Measurements from ENCODE around the gene CFLAR. TPM values are rescaled to one million over a fixed set of nuclear protein-coding genes. Genes with fewer than 3 reads are reported as not detected.

The CFLAR gene
- total and polyA plus RNA-seq, 4 donors, result 24.4 to 169 (median 45.5) TPM

DNA sequence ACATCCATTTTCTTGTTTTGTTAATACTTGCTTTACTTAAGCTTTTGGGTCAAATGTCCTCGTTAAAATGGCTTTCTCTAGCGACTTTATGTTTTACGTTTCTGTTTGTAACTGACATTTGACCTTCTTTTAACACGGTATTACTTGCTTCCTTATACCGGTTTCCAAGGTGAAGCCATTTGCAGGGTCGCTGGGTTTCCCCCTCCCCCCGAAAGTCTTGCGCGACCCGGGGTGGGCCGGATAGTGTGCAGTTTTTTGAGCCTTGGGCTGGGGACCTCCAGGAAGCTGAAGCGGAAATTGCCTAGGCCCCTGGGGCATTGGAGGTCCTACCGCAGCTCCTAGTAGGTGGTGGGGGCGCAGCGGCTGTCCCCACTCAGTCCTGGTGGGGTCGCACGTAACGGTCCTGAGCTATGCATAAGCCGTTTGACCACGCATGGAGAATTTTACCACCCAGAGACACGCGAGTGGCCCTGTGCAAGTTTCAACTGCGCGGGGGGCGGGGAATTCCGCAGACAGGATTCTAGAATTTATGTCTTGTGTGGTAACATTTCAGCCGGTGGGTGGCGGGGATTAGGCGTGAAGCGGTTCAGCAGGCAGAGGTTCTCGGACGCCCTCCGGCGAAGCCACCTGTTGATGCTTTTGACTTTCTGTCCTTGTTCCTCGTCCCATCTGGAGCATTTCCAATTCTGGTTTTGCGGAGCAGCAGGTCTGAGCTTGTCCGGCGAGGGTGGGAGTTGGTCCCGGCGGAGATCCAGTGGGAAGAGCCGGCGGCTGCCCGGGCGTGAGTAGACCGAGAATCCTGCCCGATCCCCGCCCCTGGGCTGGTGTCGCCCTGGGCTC lies 2.4 kb downstream of the CFLAR start:
- Histone ChIP-seq H3K9me3 (ENCODE audit: control insufficient read depth in 4 of 4, low read length in 3 of 4) (no peaks in the 10 kb centered on the region), H3K4me3 (ENCODE audit: low read depth in 1 of 3, low read length in 3 of 3) (peak overlapping the region; percentile 60 to 96 (median 82)), H3K27me3 (ENCODE audit: control insufficient read depth in 4 of 4, insufficient read depth in 4 of 4, low read length in 3 of 4) (no peaks in the 10 kb centered on the region), H3K27ac (ENCODE audit: low read depth in 1 of 2, low read length in 2 of 2) (peak overlapping the region; percentile 98 to 99), H3K9ac (ENCODE audit: low read depth in 1 of 2, low read length in 2 of 2) (peak overlapping the region; percentile 84 to 93), H3K36me3 (ENCODE audit: control insufficient read depth in 4 of 4, insufficient read depth in 3 of 4, low read depth in 1 of 4, low read length in 3 of 4) (peaks cover 0 to 3% (median 0%) of the 10 kb centered on the region in 4 donors), H3K4me1 (ENCODE audit: control insufficient read depth in 4 of 4, insufficient read depth in 4 of 4, low read length in 3 of 4) (peaks cover 8 to 50% (median 35%) of the 10 kb centered on the region in 4 donors)
- TF ChIP-seq JUND (IDR thresholded peaks at IDR 0.05) (no peak), FOXA1 (IDR thresholded peaks at IDR 0.05) (no peak), GABPA (IDR thresholded peaks at IDR 0.05 in 1 of 2, conservative IDR thresholded peaks at IDR 0.05 in 1 of 2) (no peak), YY1 (IDR thresholded peaks at IDR 0.05) (no peak), RXRA (IDR thresholded peaks at IDR 0.05) (peak; percentile 26 to 47), ATF3 (IDR thresholded peaks at IDR 0.05) (no peak), RAD21 (IDR thresholded peaks at IDR 0.05) (peak; percentile 65 to 71), HNF4A (conservative IDR thresholded peaks at IDR 0.05) (no peak), HNF4G (IDR thresholded peaks at IDR 0.05) (no peak), NR2F2 (IDR thresholded peaks at IDR 0.05) (peak; percentile 18), SP1 (IDR thresholded peaks at IDR 0.05) (peak; percentile 48), TAF1 (conservative IDR thresholded peaks at IDR 0.05) (peak; percentile 80), FOXA2 (IDR thresholded peaks at IDR 0.05) (no peak), EGR1 (IDR thresholded peaks at IDR 0.05; ENCODE audit: low read depth in 2 of 2) (no peak)
- TF ChIP-seq, protein P1, sequence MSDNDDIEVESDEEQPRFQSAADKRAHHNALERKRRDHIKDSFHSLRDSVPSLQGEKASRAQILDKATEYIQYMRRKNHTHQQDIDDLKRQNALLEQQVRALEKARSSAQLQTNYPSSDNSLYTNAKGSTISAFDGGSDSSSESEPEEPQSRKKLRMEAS (IDR thresholded peaks at IDR 0.05), result peak; percentile 55
- TF ChIP-seq, protein P2, sequence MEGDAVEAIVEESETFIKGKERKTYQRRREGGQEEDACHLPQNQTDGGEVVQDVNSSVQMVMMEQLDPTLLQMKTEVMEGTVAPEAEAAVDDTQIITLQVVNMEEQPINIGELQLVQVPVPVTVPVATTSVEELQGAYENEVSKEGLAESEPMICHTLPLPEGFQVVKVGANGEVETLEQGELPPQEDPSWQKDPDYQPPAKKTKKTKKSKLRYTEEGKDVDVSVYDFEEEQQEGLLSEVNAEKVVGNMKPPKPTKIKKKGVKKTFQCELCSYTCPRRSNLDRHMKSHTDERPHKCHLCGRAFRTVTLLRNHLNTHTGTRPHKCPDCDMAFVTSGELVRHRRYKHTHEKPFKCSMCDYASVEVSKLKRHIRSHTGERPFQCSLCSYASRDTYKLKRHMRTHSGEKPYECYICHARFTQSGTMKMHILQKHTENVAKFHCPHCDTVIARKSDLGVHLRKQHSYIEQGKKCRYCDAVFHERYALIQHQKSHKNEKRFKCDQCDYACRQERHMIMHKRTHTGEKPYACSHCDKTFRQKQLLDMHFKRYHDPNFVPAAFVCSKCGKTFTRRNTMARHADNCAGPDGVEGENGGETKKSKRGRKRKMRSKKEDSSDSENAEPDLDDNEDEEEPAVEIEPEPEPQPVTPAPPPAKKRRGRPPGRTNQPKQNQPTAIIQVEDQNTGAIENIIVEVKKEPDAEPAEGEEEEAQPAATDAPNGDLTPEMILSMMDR (IDR thresholded peaks at IDR 0.05; ENCODE audit: low read depth, low read length, missing input control), result peak; percentile 32
- TF ChIP-seq, protein P3, sequence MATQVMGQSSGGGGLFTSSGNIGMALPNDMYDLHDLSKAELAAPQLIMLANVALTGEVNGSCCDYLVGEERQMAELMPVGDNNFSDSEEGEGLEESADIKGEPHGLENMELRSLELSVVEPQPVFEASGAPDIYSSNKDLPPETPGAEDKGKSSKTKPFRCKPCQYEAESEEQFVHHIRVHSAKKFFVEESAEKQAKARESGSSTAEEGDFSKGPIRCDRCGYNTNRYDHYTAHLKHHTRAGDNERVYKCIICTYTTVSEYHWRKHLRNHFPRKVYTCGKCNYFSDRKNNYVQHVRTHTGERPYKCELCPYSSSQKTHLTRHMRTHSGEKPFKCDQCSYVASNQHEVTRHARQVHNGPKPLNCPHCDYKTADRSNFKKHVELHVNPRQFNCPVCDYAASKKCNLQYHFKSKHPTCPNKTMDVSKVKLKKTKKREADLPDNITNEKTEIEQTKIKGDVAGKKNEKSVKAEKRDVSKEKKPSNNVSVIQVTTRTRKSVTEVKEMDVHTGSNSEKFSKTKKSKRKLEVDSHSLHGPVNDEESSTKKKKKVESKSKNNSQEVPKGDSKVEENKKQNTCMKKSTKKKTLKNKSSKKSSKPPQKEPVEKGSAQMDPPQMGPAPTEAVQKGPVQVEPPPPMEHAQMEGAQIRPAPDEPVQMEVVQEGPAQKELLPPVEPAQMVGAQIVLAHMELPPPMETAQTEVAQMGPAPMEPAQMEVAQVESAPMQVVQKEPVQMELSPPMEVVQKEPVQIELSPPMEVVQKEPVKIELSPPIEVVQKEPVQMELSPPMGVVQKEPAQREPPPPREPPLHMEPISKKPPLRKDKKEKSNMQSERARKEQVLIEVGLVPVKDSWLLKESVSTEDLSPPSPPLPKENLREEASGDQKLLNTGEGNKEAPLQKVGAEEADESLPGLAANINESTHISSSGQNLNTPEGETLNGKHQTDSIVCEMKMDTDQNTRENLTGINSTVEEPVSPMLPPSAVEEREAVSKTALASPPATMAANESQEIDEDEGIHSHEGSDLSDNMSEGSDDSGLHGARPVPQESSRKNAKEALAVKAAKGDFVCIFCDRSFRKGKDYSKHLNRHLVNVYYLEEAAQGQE (IDR thresholded peaks at IDR 0.05), result peak; percentile 48
- TF ChIP-seq, protein P4, sequence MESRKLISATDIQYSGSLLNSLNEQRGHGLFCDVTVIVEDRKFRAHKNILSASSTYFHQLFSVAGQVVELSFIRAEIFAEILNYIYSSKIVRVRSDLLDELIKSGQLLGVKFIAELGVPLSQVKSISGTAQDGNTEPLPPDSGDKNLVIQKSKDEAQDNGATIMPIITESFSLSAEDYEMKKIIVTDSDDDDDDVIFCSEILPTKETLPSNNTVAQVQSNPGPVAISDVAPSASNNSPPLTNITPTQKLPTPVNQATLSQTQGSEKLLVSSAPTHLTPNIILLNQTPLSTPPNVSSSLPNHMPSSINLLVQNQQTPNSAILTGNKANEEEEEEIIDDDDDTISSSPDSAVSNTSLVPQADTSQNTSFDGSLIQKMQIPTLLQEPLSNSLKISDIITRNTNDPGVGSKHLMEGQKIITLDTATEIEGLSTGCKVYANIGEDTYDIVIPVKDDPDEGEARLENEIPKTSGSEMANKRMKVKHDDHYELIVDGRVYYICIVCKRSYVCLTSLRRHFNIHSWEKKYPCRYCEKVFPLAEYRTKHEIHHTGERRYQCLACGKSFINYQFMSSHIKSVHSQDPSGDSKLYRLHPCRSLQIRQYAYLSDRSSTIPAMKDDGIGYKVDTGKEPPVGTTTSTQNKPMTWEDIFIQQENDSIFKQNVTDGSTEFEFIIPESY (IDR thresholded peaks at IDR 0.05), result no peak
- under 1% methylated on average over 48 of the region's 48 CpGs for WGBS
- peak; percentile 85 for DNase-seq (ENCODE audit: low spot score)
